ENCODE results near the gene PRMT2. TPM values are rescaled to one million over a fixed set of nuclear protein-coding genes. Genes with fewer than 3 reads are reported as not detected.
"Not testable (repeated sequence)": the region's sequence is repeated elsewhere in the genome, so short reads cannot be mapped to it uniquely, and the experiment has no call there.

Gene PRMT2
- total RNA-seq, 1 experiment from 2014 or later: 101 TPM

DNA sequence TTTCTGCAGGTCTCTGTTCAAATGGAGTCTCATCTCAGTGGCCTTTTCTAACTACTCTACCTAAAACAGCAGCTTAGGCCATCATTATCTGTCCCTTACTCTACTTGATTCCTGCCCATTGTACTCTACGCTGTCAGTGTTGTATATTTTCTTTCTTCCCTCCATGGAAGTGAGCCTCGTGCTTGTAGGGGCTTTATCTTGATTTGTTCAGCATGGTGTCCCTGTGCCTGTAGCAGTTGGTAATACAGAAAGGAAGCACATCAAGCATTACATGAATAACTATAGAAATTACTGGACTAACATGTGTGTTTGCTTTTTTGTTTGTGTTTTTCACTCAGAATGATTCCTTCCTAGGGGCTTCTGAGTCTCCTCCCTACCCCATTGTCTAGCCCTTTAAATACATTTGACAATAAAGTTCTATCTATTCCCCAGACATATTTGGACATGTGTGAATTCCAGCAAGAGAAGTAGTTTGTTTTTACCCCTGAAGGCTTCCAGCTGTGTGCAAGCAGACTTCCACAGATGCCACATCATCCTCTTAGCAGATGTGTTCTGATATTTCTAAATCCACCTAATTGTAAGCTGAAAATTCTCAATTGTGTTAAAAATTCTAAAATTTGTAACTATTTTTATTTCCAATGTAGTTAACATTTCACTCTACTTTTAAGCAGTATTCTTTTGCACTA lies 40.3 kb downstream of the PRMT2 start:
- ChIA-PET POLR2A (ENCODE audit: unreplicated experiment) (no interaction called here), CTCF (no interaction called here)
- no peak overlapping the region for H3K27ac ChIP-seq (ENCODE audit: low read length)
- H3K9me2 ChIP-seq (replicated peaks; ENCODE audit: low read length): no peaks in the 10 kb centered on the region
- H2AFZ ChIP-seq (ENCODE audit: low read length): no peak overlapping the region
- no peak overlapping the region for H3K4me3 ChIP-seq (ENCODE audit: low read length)
- no peak for ATAC-seq
- intact Hi-C loops (cut with micrococcal nuclease): no loop called here
- no peaks in the 10 kb centered on the region for H3F3A ChIP-seq (ENCODE audit: low read length, unreplicated experiment)
- no peak overlapping the region for H3K9ac ChIP-seq (ENCODE audit: low read length)
- BruUV-seq (replicated peaks): no TSS peak
- no peaks in the 10 kb centered on the region for H3K36me3 ChIP-seq (ENCODE audit: low read depth, low read length)
- no peaks in the 10 kb centered on the region for H4K20me1 ChIP-seq (ENCODE audit: low read length)
- H3K79me2 ChIP-seq (ENCODE audit: low read length): no peaks in the 10 kb centered on the region
- no peaks in the 10 kb centered on the region for H3K9me3 ChIP-seq (ENCODE audit: low read length)
- H3K4me2 ChIP-seq (ENCODE audit: low read length): no peak overlapping the region
- DNase-seq: no peak
- no peaks in the 10 kb centered on the region for H3K4me1 ChIP-seq (ENCODE audit: insufficient read depth, low read length)
- no peak for TF ChIP-seq EZH2phosphoT487 (IDR thresholded peaks at IDR 0.05; ENCODE audit: borderline replicate concordance, low read length)
- no peaks in the 10 kb centered on the region for H3K27me3 ChIP-seq (ENCODE audit: low read length)

DNA sequence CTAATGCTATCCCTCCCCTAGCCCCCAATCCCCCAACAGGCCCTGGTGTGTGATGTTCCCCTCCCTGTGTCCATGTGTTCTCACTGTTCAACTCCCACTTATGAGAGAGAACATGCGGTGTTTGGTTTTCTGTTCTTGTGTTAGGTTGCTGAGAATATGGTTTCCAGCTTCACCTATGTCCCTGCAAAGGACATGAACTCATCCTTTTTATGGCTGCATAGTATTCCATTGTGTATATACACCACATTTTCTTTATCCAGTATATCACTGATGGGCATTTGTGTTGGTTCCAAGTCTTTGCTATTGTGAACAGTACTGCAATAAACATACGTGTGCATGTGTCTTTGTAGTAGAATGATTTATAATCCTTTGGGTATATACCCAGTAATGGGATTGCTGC lies 41.1 kb downstream of the PRMT2 start:
- CTCF ChIA-PET; H4K20me1 ChIP-seq (ENCODE audit: low read length); DNase-seq; H3K9ac ChIP-seq (ENCODE audit: low read length); H3K9me3 ChIP-seq (ENCODE audit: low read length); H2AFZ ChIP-seq (ENCODE audit: low read length); H3K9me2 ChIP-seq (replicated peaks; ENCODE audit: low read length); ATAC-seq; H3K4me2 ChIP-seq (ENCODE audit: low read length); H3F3A ChIP-seq (ENCODE audit: low read length, unreplicated experiment); H3K27me3 ChIP-seq (ENCODE audit: low read length); H3K36me3 ChIP-seq (ENCODE audit: low read depth, low read length); H3K4me3 ChIP-seq (ENCODE audit: low read length); H3K27ac ChIP-seq (ENCODE audit: low read length); BruUV-seq (replicated peaks); H3K79me2 ChIP-seq (ENCODE audit: low read length); POLR2A ChIA-PET (ENCODE audit: unreplicated experiment); H3K4me1 ChIP-seq (ENCODE audit: insufficient read depth, low read length); intact Hi-C loops (cut with micrococcal nuclease): not testable (repeated sequence)

DNA sequence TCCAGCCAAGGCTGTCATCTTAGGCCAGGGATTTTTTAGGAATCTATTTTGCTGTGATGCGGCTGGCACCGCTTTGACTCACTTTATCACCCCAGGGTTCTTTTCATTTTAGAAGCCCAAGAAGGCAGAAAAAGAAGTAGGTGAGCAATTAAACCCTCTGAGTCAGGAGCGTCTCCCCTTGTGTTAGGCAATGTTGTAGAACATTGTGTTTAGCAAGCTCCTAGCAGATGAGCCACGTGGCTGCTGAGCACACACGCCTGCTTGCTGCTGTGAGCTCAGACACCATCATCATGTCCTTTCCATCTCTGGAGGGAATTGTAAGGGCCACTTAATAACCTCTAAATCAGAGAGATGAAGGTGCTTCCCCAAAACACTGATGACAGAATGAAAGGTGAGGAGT lies 46.1 kb downstream of the PRMT2 start:
- DNase-seq; CTCF ChIA-PET; H3K9me2 ChIP-seq (replicated peaks; ENCODE audit: low read length); H2AFZ ChIP-seq (ENCODE audit: low read length); H3K4me2 ChIP-seq (ENCODE audit: low read length); ATAC-seq; POLR2A ChIA-PET (ENCODE audit: unreplicated experiment); H3K27me3 ChIP-seq (ENCODE audit: low read length); H3K79me2 ChIP-seq (ENCODE audit: low read length); H3K27ac ChIP-seq (ENCODE audit: low read length); H3K4me3 ChIP-seq (ENCODE audit: low read length); H3F3A ChIP-seq (ENCODE audit: low read length, unreplicated experiment); intact Hi-C loops (cut with micrococcal nuclease); BruUV-seq (replicated peaks); H3K9ac ChIP-seq (ENCODE audit: low read length); H3K4me1 ChIP-seq (ENCODE audit: insufficient read depth, low read length); H3K36me3 ChIP-seq (ENCODE audit: low read depth, low read length); H4K20me1 ChIP-seq (ENCODE audit: low read length); H3K9me3 ChIP-seq (ENCODE audit: low read length): not testable (repeated sequence)

DNA sequence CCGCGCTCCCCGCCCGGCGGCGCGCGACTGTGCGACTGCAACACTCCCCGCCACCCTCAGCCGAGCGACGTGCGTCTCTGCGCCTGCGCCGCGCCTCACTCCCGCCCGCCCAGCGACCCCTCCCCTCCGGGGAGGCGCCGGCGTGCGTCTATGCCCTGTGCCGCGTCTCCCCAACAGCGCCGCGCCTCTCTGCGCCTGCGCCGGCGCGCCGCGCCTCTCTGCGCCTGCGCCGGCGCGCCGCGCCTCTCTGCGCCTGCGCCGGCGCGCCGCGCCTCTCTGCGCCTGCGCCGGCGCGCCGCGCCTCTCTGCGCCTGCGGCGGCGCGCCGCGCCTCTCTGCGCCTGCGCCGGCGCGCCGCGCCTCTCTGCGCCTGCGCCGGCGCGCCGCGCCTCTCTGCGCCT lies 63.2 kb downstream of the PRMT2 start:
- H4K20me1 ChIP-seq (ENCODE audit: low read length); H3K4me2 ChIP-seq (ENCODE audit: low read length); BruUV-seq (replicated peaks); H3K9me3 ChIP-seq (ENCODE audit: low read length); ATAC-seq; intact Hi-C loops (cut with micrococcal nuclease); H3K36me3 ChIP-seq (ENCODE audit: low read depth, low read length); H3F3A ChIP-seq (ENCODE audit: low read length, unreplicated experiment); H2AFZ ChIP-seq (ENCODE audit: low read length); POLR2A ChIA-PET (ENCODE audit: unreplicated experiment); CTCF ChIA-PET; H3K27me3 ChIP-seq (ENCODE audit: low read length); H3K9ac ChIP-seq (ENCODE audit: low read length); DNase-seq; H3K4me1 ChIP-seq (ENCODE audit: insufficient read depth, low read length); H3K79me2 ChIP-seq (ENCODE audit: low read length); H3K4me3 ChIP-seq (ENCODE audit: low read length); H3K27ac ChIP-seq (ENCODE audit: low read length); H3K9me2 ChIP-seq (replicated peaks; ENCODE audit: low read length): not testable (repeated sequence)

DNA sequence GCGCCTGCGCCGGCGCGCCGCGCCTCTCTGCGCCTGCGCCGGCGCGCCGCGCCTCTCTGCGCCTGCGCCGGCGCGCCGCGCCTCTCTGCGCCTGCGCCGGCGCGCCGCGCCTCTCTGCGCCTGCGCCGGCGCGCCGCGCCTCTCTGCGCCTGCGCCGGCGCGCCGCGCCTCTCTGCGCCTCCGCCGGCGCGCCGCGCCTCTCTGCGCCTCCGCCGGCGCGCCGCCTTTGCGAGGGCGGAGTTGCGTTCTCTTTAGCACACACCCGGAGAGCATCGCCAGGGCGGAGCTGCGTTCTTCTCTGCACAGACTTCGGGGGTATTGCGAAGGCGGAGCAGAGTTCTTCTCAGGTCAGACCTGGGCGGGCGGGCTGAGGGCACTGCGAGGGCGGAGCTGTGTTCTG lies 63.6 kb downstream of the PRMT2 start:
- ATAC-seq; H3K4me3 ChIP-seq (ENCODE audit: low read length); CTCF ChIA-PET; H3K9ac ChIP-seq (ENCODE audit: low read length); POLR2A ChIA-PET (ENCODE audit: unreplicated experiment); H3K9me2 ChIP-seq (replicated peaks; ENCODE audit: low read length); H2AFZ ChIP-seq (ENCODE audit: low read length); H3F3A ChIP-seq (ENCODE audit: low read length, unreplicated experiment); H3K4me1 ChIP-seq (ENCODE audit: insufficient read depth, low read length); H3K27me3 ChIP-seq (ENCODE audit: low read length); H3K79me2 ChIP-seq (ENCODE audit: low read length); H3K27ac ChIP-seq (ENCODE audit: low read length); H3K9me3 ChIP-seq (ENCODE audit: low read length); H4K20me1 ChIP-seq (ENCODE audit: low read length); BruUV-seq (replicated peaks); DNase-seq; H3K4me2 ChIP-seq (ENCODE audit: low read length); intact Hi-C loops (cut with micrococcal nuclease); H3K36me3 ChIP-seq (ENCODE audit: low read depth, low read length): not testable (repeated sequence)

Other genes with a start within 250 kb of the PRMT2 start
- 23.7 and 33.6 TPM in 2 replicates for gene DIP2A, start 176.8 kb upstream of the PRMT2 start, total RNA-seq (2014; rRNA removed)
- not detected in 2 replicates for gene S100B, start 30.6 kb upstream of the PRMT2 start, total RNA-seq (2014; rRNA removed)

All from PC-3 (cell line).